Omental fat pad (tissue), 4 donors: ENCODE measurements around the gene KDM4C. TPM values are rescaled to one million over a fixed set of nuclear protein-coding genes. Genes with fewer than 3 reads are reported as not detected.
A peak's percentile ranks its signal among the peaks of the same experiment; 100 is the strongest.

ENCODE experiments used
- ATAC-seq: fragments of 150-250 bp; one replicate; pipeline ENCODE4 v1.9.1; 2016; ENCODE audit warnings: mild to moderate bottlenecking, moderate library complexity; ENCODE audit not compliant: low FRiP score
- DNase-seq: peaks from one replicate; pipeline ENCODE4 v3.0.0-alpha.2; 2019; ENCODE audit warnings: low spot score
- total RNA-seq, 4 donors: library from RNA; depleted of rRNA; stranded (reverse); fragments of >200 nt; gene quantifications; one replicate each; pipeline ENCODE4 v1.1.0, GENCODE V29; 2016
- TF ChIP-seq, protein P1 (sequence below), 3 donors: fragments of 450-650 bp; IDR thresholded peaks; one replicate each; pipeline ENCODE4 v1.5.1; 2016 to 2017; ENCODE audit warnings: antibody characterized with exemption in 3 of 3, mild to moderate bottlenecking in 3 of 3, moderate library complexity in 2 of 3

The KDM4C gene
- total RNA-seq, 4 donors from 2014 or later = 24.9 to 37.0 (median 32.0) TPM

DNA sequence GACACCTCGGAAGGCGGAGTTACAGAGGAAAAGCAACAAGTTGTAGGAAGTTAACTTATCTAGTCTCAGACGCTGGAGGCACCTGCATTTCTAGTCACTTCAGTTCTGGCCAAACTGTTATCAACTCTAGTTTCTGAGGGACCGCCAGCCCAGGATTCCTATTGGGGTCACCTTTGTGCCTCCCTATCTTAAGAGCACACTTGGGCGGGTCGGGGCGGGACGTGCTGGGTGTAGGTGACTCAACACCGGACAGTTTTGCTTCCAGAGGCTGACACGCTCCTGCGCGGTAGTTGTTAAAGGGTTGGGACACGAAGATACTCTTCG, 679 bp upstream of the KDM4C start:
- peak; percentile 47 for DNase-seq

DNA sequence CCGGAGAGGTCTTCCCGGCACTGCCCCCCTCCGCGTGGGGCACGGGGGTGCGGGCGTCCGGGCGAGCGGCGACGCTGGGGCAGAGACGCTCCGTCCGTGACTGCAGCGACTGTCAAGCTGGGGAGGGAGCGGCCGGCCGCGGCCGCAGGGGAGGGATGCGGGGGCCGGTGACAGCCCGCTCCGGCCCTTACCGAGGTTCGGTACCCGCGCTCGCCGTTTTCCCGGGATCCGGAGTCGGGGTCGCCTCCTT, 400 bp downstream of the KDM4C start:
- DNase-seq = no peak

More for the DNA sequence above, 679 bp upstream of the KDM4C start:
- ATAC-seq = peak; percentile 90
- TF ChIP-seq, protein P1, sequence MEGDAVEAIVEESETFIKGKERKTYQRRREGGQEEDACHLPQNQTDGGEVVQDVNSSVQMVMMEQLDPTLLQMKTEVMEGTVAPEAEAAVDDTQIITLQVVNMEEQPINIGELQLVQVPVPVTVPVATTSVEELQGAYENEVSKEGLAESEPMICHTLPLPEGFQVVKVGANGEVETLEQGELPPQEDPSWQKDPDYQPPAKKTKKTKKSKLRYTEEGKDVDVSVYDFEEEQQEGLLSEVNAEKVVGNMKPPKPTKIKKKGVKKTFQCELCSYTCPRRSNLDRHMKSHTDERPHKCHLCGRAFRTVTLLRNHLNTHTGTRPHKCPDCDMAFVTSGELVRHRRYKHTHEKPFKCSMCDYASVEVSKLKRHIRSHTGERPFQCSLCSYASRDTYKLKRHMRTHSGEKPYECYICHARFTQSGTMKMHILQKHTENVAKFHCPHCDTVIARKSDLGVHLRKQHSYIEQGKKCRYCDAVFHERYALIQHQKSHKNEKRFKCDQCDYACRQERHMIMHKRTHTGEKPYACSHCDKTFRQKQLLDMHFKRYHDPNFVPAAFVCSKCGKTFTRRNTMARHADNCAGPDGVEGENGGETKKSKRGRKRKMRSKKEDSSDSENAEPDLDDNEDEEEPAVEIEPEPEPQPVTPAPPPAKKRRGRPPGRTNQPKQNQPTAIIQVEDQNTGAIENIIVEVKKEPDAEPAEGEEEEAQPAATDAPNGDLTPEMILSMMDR (IDR thresholded peaks at IDR 0.05) = no peak

DNA sequence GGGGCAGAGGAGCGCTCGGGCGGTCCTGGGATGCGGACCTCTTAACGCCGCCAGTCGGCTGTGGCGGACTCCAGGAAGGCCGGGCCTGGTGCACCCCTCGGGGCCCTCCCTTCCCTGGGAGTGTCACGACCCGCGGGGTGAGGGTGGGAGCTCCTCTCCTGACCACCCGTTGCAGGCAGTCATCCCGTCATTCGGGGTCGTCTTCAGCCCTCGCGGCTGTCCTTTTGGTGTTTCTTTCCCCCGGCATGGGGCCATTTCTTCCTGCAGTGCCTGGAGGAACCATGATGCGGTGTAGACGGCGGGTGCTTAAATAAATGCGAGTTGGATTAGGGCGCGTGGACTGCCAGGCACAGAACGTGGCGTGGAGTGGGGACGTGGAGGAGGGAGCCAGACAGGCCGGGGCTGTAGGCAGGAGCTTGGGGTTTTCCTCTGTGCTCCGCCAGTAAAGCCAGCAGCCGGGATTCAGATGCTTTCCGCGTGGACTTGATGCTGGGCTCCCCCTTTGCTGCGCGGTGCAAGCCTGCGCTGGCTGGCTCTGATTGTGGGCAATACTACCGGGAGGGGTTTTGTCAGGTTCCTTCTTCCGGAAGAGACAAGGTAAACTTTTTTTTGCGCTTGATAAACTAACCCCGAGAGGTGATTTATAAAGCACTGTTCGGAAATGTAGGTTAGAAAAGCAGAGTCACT, 868 bp downstream of the KDM4C start:
- TF ChIP-seq, protein P1 (IDR thresholded peaks at IDR 0.05) = no peak
- ATAC-seq (peak; percentile 34), DNase-seq (no peak)

More for the DNA sequence above, 400 bp downstream of the KDM4C start:
- TF ChIP-seq, protein P1 (IDR thresholded peaks at IDR 0.05) = no peak
- ATAC-seq = peak; percentile 7

DNA sequence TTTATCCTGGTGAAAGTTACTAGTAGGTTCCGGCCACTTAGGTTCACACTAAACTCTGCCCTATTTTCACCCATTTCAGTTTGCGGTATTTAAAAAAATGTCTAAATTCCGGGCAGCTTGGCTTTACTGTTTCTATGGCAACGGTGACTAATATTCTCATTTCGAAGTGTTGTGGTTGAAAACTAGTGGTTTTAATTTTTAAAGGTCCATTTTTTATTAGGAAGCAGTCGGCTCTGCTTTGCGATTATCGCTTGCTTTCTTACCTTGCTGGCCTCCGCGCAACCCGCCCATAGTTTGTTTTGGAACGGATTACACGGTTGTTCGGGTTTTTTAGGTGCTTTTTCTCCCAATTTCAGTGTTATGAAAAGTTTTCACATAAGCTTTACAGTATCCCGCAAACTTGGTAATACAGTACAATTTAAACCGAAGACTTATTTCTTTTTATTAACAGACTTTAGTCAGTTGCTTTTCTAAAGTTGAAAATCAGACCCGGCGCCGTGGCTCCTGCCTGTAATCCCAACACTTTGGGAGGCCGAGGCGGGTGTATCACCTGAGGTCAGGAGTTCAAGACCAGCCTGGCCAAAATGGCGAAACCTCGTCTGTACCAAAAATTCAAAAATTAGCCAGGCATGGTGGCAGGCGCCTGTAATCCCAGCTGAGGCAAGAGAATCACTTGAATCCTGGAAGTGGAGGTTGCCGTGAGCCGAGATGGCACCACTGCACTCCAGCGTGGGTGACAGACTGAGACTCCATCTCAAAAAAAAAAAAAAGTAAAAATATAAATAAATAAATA, 1.6 kb downstream of the KDM4C start:
- TF ChIP-seq, protein P1 (IDR thresholded peaks at IDR 0.05) = no peak
- ATAC-seq = no peak
- DNase-seq = no peak

DNA sequence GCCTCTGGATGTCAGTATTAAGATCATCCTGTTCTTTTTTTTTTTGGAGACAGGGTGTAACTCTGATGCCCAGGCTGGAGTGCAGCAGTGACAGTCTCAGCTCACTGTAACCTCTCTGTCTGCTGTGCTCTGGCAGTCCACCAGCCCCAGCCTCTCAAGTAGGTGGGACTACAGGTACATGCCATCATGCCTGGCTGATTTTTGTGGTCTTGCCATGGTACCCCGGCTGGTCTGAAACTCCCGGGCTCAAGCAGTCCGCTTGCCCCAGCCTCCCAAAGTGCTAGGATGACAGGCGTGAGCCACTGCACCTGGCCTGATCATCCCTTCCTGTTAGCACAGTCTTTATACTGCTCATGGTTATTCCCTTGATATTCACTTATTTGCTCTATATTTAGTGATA, 3.5 kb downstream of the KDM4C start:
- TF ChIP-seq, protein P1 (IDR thresholded peaks at IDR 0.05) = no peak
- ATAC-seq = no peak
- no peak for DNase-seq

DNA sequence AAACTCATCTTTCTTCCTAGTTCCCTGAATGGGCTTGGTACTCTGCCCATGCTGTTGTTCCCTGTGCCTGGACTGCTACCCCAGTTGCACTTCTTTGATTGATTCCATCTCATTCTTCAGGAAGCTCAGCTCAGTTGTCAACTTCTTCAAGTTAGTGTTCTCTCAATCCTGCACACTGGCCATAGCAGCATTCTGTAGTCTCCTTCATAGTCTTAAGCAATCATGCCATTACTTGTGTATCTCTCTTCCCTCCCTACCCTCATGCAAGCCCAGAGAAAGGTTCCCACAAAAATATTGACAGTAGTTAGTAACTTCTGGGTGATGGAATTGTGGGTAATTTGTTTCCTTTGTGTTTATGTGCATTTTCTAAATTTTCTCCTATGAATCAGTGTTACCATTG, 5.5 kb downstream of the KDM4C start:
- TF ChIP-seq, protein P1 (IDR thresholded peaks at IDR 0.05) = no peak
- DNase-seq = no peak
- ATAC-seq = no peak

DNA sequence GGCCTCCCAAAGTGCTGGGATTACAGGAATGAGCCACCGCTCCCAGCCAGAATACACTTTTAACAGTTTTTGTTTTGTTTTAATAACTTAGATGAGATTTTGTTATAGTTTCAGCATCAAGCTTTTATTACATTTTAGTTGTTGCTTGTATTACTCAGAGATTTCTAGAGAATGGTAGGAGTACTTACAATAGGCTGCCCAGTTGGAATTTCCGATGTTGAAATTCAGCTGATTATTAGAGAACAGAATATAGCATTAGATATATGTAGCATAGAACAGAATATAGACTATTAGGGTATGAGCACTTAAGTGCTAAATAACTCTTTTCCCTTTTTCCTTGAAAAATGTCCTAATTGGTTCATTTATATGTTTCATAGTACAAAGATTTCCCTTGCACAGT, 6.2 kb downstream of the KDM4C start:
- TF ChIP-seq, protein P1 (IDR thresholded peaks at IDR 0.05) = no peak
- ATAC-seq (no peak), DNase-seq (no peak)
